K562 (cell line): ENCODE results near the gene LIPT1. TPM values are rescaled to one million over a fixed set of nuclear protein-coding genes. Genes with fewer than 3 reads are reported as not detected.

ENCODE experiments used
- CBX5 ChIP-seq: IDR thresholded peaks from 2 replicates; pipeline ENCODE4 v1.6.1; 2014; ENCODE audit warnings: low read depth, borderline replicate concordance
- CHD2 ChIP-seq: IDR thresholded peaks from 2 replicates; pipeline ENCODE4 v1.6.1; 2011; ENCODE audit warnings: low read depth, low read length
- DLX4 ChIP-seq: fragments of 250-450 bp; sonication (Bioruptor Pico); IDR thresholded peaks from 2 replicates; pipeline ENCODE4 v1.6.1; 2021; ENCODE audit warnings: mild to moderate bottlenecking
- FOXK2 ChIP-seq, 2 experiments: fragments of 450-650 bp; IDR thresholded peaks in 1 of 2; conservative IDR thresholded peaks in 1 of 2; 2 replicates each; pipeline ENCODE4 v1.6.1; 2016; ENCODE audit warnings: low read depth in 2 of 2, mild to moderate bottlenecking in 1 of 2
- JUNB ChIP-seq: fragments of 450-650 bp; formaldehyde crosslinking; conservative IDR thresholded peaks from 2 replicates; pipeline ENCODE4 v1.4.0; 2020; ENCODE audit warnings: mild to moderate bottlenecking
- RBM22 ChIP-seq: fragments of 200-400 bp; formaldehyde crosslinking; IDR thresholded peaks from 2 replicates; pipeline ENCODE4 v1.6.1; 2018; ENCODE audit warnings: low read length, low read depth; ENCODE audit not compliant: poor library complexity, severe bottlenecking
- REST ChIP-seq, 2 experiments: fragments of 450-650 bp; formaldehyde crosslinking in 1 of 2; IDR thresholded peaks; 2 replicates each; pipeline versions ENCODE4 v1.4.0 to v1.6.1; 2014 to 2020; ENCODE audit warnings: mild to moderate bottlenecking in 2 of 2, borderline replicate concordance in 1 of 2, low read depth in 1 of 2
- SAFB ChIP-seq: fragments of 200-400 bp; formaldehyde crosslinking; IDR thresholded peaks from 2 replicates; pipeline ENCODE4 v1.6.1; 2017; ENCODE audit warnings: low read depth, low read length, borderline replicate concordance
- TSHZ1 ChIP-seq: fragments of 250-450 bp; sonication (Bioruptor Pico); IDR thresholded peaks from 2 replicates; pipeline ENCODE4 v1.4.0; 2020; ENCODE audit warnings: mild to moderate bottlenecking, moderate library complexity
- ZNF121 ChIP-seq: sonication (generic); formaldehyde crosslinking; conservative IDR thresholded peaks from 2 replicates; pipeline ENCODE4 v1.8.0; 2022; ENCODE audit warnings: missing genetic modification reagents
- ZNF639 ChIP-seq, 2 experiments: fragments of 200-800 bp in 1 of 2; sonication (Bioruptor generic) in 1 of 2; sonication (generic) in 1 of 2; formaldehyde crosslinking in 1 of 2; IDR thresholded peaks in 1 of 2; conservative IDR thresholded peaks in 1 of 2; 2 replicates each; pipeline versions ENCODE4 v1.5.0 to v1.6.1; 2016 to 2020; ENCODE audit warnings: missing compliant biosample characterization in 1 of 2, missing genetic modification characterization in 1 of 2, missing genetic modification reagents in 1 of 2
- polyA plus RNA-seq, 8 experiments: library from polyadenylated mRNA; depleted of rRNA in 4 of 8; stranded (reverse) in 5 of 8; unstranded in 3 of 8; fragments of >200 nt; fragmentation: Nextera tagmentation in 2 of 8; fragmentation: Illumina TruSeq in 1 of 8; extraction: Ambion mirVana in 2 of 8; extraction: Trizol in 1 of 8; gene quantifications; 2 replicates each; pipeline versions ENCODE4 v1.2.1 to v1.2.3, GENCODE V29; 2011 to 2014; ENCODE audit warnings: inconsistent platforms in 1 of 8, missing spikeins in 1 of 8
- total RNA-seq, 7 experiments: library from RNA; depleted of rRNA in 6 of 7; stranded (reverse); fragments of >200 nt in 6 of 7; fragmentation: Illumina TruSeq in 2 of 7; extraction: Trizol in 2 of 7; gene quantifications; 2 replicates each; pipeline versions ENCODE4 v1.2.1 to v1.2.3, GENCODE V29; 2011 to 2021; ENCODE audit warnings: low replicate concordance in 1 of 7

Gene LIPT1
- total and polyA plus RNA-seq, 9 of the 15 experiments (the other 6 are each of a cell fraction or from before 2014, with no cell fraction given), result 6.4 to 18.3 (median 11.6) TPM

GRCh38 chr2:99141110-99142108 is 13.4 kb upstream of the LIPT1 start, which contains the start of gene C2orf15 (continued):
- TF ChIP-seq REST (IDR thresholded peaks at IDR 0.05; ENCODE audit: borderline replicate concordance) (peak; percentile 78), REST (CRISPR knock-in tag; IDR thresholded peaks at IDR 0.05; ENCODE audit: low read depth) (no peak), DLX4 (CRISPR knock-in tag) (no peak), ZNF639 (CRISPR knock-in tag; conservative IDR thresholded peaks at IDR 0.05 in 1 of 2, IDR thresholded peaks at IDR 0.05 in 1 of 2) (no peak), FOXK2 (conservative IDR thresholded peaks at IDR 0.05 in 1 of 2, IDR thresholded peaks at IDR 0.05 in 1 of 2; ENCODE audit: low read depth in 2 of 2) (no peak), TSHZ1 (CRISPR knock-in tag) (no peak), SAFB (peak; percentile 20; the same call in 1 of the 2 replicates), JUNB (CRISPR knock-in tag) (no peak), RBM22 (no peak), ZNF121 (CRISPR knock-in tag) (no peak), CBX5 (no peak), CHD2 (0 out of 2 replicates have a peak, but pooled peaks have one; percentile 19)
